Panc1 (cell line): ENCODE measurements around the gene DUOXA1. TPM values are rescaled to one million over a fixed set of nuclear protein-coding genes. Genes with fewer than 3 reads are reported as not detected.
A peak's percentile ranks its signal among the peaks of the same experiment; 100 is the strongest.

Experiments
- ATAC-seq: fragments of 200-7000 bp; cut with Tn5 transposase; 2 replicates; pipeline ENCODE4 v1.9.1; 2020; ENCODE audit warnings: mild to moderate bottlenecking, moderate library complexity
- BruUV-seq: library from RNA; stranded (reverse); fragments of 400-500 nt; replicated peaks from 2 replicates; lab custom pipeline; 2021; lab: Mats Ljungman, UMichigan
- CTCF ChIA-PET: fragments of 300-600 bp; sonication (Branson Sonifier 250); formaldehyde crosslinking; loops from one replicate; lab custom pipeline; 2022; ENCODE audit warnings: antibody characterized with exemption; lab: Charles Lee
- POLR2A ChIA-PET: fragments of 300-600 bp; sonication (Branson Sonifier 250); formaldehyde crosslinking; loops from one replicate; lab custom pipeline; 2022; ENCODE audit warnings: antibody characterized with exemption; lab: Charles Lee
- DNase-seq: peaks from one replicate; pipeline ENCODE4 v3.0.0-alpha.2; 2010; ENCODE audit warnings: low read depth, low spot score
- H3K27ac ChIP-seq: 2 replicates; pipeline ENCODE4 v1.5.1; 2011; ENCODE audit warnings: mild to moderate bottlenecking, low read length, inconsistent platforms
- H3K27me3 ChIP-seq: fragments of 200-500 bp; sonication (Bioruptor generic); 2 replicates; pipeline ENCODE4 v1.6.0; 2014; ENCODE audit warnings: low read length, inconsistent platforms; ENCODE audit not compliant: control insufficient read depth, insufficient read depth
- H3K36me3 ChIP-seq: fragments of 200-500 bp; sonication (Bioruptor generic); 2 replicates; pipeline ENCODE4 v1.5.1; 2014; ENCODE audit warnings: inconsistent platforms, mild to moderate bottlenecking, low read length, moderate library complexity; ENCODE audit not compliant: control insufficient read depth, insufficient read depth
- H3K4me1 ChIP-seq: 2 replicates; pipeline ENCODE4 v1.5.1; 2011; ENCODE audit warnings: inconsistent platforms, mild to moderate bottlenecking, low read length, moderate library complexity; ENCODE audit not compliant: control insufficient read depth, insufficient read depth
- H3K4me3 ChIP-seq, 2 experiments: 2 replicates each; pipeline ENCODE4 v1.5.1; 2011 to 2012; ENCODE audit warnings: low read depth in 2 of 2, low read length in 2 of 2, mild to moderate bottlenecking in 2 of 2, inconsistent platforms in 1 of 2, moderate library complexity in 1 of 2
- H3K9me3 ChIP-seq: fragments of 200-500 bp; sonication (Bioruptor generic); 2 replicates; pipeline ENCODE4 v1.5.1; 2014; ENCODE audit warnings: low read depth, mild to moderate bottlenecking, inconsistent platforms, low read length, moderate library complexity; ENCODE audit not compliant: control insufficient read depth, insufficient read depth
- POLR2AphosphoS5 ChIP-seq: IDR thresholded peaks from 2 replicates; pipeline ENCODE4 v1.6.1; 2012; ENCODE audit warnings: mild to moderate bottlenecking, low read depth, low read length, moderate library complexity
- SIN3A ChIP-seq: IDR thresholded peaks from 2 replicates; pipeline ENCODE4 v1.6.1; 2012; ENCODE audit warnings: low read depth, mild to moderate bottlenecking, low read length, moderate library complexity, borderline replicate concordance; ENCODE audit not compliant: insufficient read depth
- TCF7L2 ChIP-seq: IDR thresholded peaks from 2 replicates; pipeline ENCODE4 v1.6.1; 2011; ENCODE audit warnings: mild to moderate bottlenecking, low read depth, low read length, inconsistent platforms
- in situ Hi-C: cut with HindIII; loops from 2 replicates; pipeline ENCODE4 v1.10.0; 2016; ENCODE audit warnings: low sequenced_read_pairs, low pct_unique_long_range_greater_than_20kb
- intact Hi-C: fragments of 100-400 bp; cut with micrococcal nuclease; formaldehyde crosslinking; loops from one replicate; pipeline ENCODE4 v1.10.0; 2022; ENCODE audit not compliant: unreplicated experiment
- total RNA-seq: library from RNA; stranded (reverse); gene quantifications from one replicate; pipeline ENCODE4 v1.2.1, GENCODE V29; 2021; ENCODE audit not compliant: unreplicated experiment
- TF ChIP-seq, protein P1 (sequence below), 2 experiments: IDR thresholded peaks; 2 replicates each; pipeline ENCODE4 v1.6.1; 2011 to 2012; ENCODE audit warnings: low read depth in 2 of 2, control low read depth in 1 of 2, low read length in 1 of 2, mild to moderate bottlenecking in 1 of 2, moderate library complexity in 1 of 2; ENCODE audit not compliant: insufficient read depth in 1 of 2
- TF ChIP-seq, protein P2 (sequence below): fragments of 450-650 bp; IDR thresholded peaks from 2 replicates; pipeline ENCODE4 v1.5.1; 2017; ENCODE audit warnings: mild to moderate bottlenecking

The DUOXA1 gene
- total RNA-seq, 1 experiment from 2014 or later = not detected

DNA sequence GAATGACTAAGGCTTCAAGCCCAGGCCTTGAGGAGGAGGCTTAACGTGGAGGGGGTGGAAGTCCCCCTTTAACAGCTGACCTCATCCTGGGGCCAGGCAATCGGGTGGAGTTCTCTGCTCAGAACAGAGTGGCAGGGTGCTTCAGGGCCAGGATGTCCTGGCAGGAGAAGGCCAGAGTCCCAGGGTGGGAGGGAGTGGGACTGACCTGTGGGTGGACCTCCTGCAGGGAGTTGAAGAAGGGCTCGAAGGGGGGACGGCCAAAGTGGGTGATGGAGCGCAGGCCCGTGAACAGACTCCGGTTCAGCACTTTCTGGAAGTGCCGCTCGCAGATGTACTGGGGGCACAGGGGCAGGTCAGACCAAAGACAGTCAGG, 35.3 kb downstream of the DUOXA1 start:
- Histone ChIP-seq H3K4me1 (no peaks in the 10 kb centered on the region), H3K9me3 (no peaks in the 10 kb centered on the region), H3K27me3 (peaks cover 9% of the 10 kb centered on the region), H3K27ac (no peak overlapping the region), H3K36me3 (no peaks in the 10 kb centered on the region), H3K4me3 (no peak overlapping the region)
- POLR2A ChIA-PET = no interaction called here
- no TSS peak for BruUV-seq
- intact Hi-C loops = no loop called here
- DNase-seq = no peak
- 0 out of 2 replicates have a peak, but pooled peaks have one; percentile 24 for ATAC-seq
- TF ChIP-seq TCF7L2 (no peak), SIN3A (no peak), POLR2AphosphoS5 (no peak)
- TF ChIP-seq, protein P1, sequence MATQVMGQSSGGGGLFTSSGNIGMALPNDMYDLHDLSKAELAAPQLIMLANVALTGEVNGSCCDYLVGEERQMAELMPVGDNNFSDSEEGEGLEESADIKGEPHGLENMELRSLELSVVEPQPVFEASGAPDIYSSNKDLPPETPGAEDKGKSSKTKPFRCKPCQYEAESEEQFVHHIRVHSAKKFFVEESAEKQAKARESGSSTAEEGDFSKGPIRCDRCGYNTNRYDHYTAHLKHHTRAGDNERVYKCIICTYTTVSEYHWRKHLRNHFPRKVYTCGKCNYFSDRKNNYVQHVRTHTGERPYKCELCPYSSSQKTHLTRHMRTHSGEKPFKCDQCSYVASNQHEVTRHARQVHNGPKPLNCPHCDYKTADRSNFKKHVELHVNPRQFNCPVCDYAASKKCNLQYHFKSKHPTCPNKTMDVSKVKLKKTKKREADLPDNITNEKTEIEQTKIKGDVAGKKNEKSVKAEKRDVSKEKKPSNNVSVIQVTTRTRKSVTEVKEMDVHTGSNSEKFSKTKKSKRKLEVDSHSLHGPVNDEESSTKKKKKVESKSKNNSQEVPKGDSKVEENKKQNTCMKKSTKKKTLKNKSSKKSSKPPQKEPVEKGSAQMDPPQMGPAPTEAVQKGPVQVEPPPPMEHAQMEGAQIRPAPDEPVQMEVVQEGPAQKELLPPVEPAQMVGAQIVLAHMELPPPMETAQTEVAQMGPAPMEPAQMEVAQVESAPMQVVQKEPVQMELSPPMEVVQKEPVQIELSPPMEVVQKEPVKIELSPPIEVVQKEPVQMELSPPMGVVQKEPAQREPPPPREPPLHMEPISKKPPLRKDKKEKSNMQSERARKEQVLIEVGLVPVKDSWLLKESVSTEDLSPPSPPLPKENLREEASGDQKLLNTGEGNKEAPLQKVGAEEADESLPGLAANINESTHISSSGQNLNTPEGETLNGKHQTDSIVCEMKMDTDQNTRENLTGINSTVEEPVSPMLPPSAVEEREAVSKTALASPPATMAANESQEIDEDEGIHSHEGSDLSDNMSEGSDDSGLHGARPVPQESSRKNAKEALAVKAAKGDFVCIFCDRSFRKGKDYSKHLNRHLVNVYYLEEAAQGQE (IDR thresholded peaks at IDR 0.05; ENCODE audit: insufficient read depth in 1 of 2, low read depth in 2 of 2, low read length in 1 of 2) = no peak
- TF ChIP-seq, protein P2, sequence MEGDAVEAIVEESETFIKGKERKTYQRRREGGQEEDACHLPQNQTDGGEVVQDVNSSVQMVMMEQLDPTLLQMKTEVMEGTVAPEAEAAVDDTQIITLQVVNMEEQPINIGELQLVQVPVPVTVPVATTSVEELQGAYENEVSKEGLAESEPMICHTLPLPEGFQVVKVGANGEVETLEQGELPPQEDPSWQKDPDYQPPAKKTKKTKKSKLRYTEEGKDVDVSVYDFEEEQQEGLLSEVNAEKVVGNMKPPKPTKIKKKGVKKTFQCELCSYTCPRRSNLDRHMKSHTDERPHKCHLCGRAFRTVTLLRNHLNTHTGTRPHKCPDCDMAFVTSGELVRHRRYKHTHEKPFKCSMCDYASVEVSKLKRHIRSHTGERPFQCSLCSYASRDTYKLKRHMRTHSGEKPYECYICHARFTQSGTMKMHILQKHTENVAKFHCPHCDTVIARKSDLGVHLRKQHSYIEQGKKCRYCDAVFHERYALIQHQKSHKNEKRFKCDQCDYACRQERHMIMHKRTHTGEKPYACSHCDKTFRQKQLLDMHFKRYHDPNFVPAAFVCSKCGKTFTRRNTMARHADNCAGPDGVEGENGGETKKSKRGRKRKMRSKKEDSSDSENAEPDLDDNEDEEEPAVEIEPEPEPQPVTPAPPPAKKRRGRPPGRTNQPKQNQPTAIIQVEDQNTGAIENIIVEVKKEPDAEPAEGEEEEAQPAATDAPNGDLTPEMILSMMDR = no peak
- CTCF ChIA-PET = no interaction called here
- in situ Hi-C loops = no loop called here

DNA sequence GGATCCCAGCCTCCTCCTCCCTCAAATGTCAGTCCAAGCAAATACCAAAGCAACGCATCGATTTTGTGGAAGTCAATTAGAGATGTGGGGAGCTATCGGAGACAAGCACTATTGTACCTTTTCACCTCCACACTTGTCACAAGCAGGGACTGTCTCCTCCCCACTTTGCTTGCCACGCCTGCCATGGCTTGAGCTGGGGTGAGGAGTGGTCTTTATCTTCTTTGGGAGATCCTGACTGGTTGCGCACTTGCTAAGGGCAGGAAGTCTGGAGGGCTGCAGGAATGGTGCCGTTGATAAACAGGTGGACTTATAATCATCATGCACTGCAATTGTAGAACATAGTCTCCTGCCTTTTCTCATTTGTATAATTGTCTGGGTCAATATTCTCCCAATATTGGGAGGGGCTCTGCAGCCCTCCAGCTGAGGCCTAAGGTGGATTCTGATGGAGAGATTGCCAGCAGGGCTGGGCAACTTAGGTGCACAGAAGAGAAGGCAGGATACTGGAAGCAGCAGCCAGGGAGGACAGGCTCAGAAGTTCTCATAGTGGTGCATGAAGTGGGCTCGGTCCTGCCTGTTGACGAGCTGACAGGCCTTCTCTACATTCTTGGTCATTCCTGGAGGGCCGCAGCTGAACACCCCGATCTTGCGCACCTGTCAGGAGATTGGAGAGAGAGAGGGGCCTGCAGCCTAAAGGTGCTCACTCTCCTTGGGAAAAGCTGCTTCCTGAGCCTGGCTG, 35.9 kb downstream of the DUOXA1 start:
- no peak overlapping the region for H3K4me3 ChIP-seq
- H3K9me3 ChIP-seq = no peaks in the 10 kb centered on the region
- ChIA-PET CTCF (no interaction called here), POLR2A (no interaction called here)
- DNase-seq = no peak
- in situ Hi-C loops (no loop called here), intact Hi-C loops (no loop called here)
- no peak overlapping the region for H3K27ac ChIP-seq
- no TSS peak for BruUV-seq
- no peaks in the 10 kb centered on the region for H3K36me3 ChIP-seq
- TF ChIP-seq TCF7L2 (no peak), POLR2AphosphoS5 (no peak), SIN3A (no peak)
- TF ChIP-seq, protein P2 = no peak
- H3K4me1 ChIP-seq = no peaks in the 10 kb centered on the region
- peaks cover 9% of the 10 kb centered on the region for H3K27me3 ChIP-seq
- ATAC-seq = 0 out of 2 replicates have a peak, but pooled peaks have one; percentile 9
